Spleen (tissue), 11 donors: ENCODE data around the gene UCP3. TPM values are rescaled to one million over a fixed set of nuclear protein-coding genes. Genes with fewer than 3 reads are reported as not detected.

Experiments used
- DNase-seq: peaks from one replicate; pipeline ENCODE4 v3.0.0-alpha.2; 2020
- H3K27ac ChIP-seq, 8 donors: fragments of 200-600 bp; sonication (generic) in 7 of 8; 1 replicate in 4 of 8; 2 replicates in 4 of 8; pipeline versions ENCODE4 v1.5.0 to v1.8.0; 2016 to 2021; ENCODE audit warnings: inconsistent platforms in 4 of 8, mild to moderate bottlenecking in 4 of 8, moderate library complexity in 1 of 8
- H3K27me3 ChIP-seq, 7 donors: fragments of 200-600 bp; sonication (generic) in 6 of 7; replicated peaks in 1 of 7; 1 replicate in 4 of 7; 2 replicates in 3 of 7; pipeline versions ENCODE4 v1.5.0 to v1.8.0; 2016 to 2021; ENCODE audit warnings: inconsistent platforms in 3 of 7, mild to moderate bottlenecking in 1 of 7
- H3K36me3 ChIP-seq, 6 donors: fragments of 200-600 bp; sonication (generic) in 5 of 6; 1 replicate in 4 of 6; 2 replicates in 2 of 6; pipeline versions ENCODE4 v1.5.0 to v1.8.0; 2016 to 2021; ENCODE audit warnings: inconsistent platforms in 2 of 6
- H3K4me1 ChIP-seq, 6 donors: fragments of 200-600 bp; sonication (generic) in 5 of 6; 1 replicate in 3 of 6; 2 replicates in 3 of 6; pipeline versions ENCODE4 v1.5.0 to v1.8.0; 2016 to 2021; ENCODE audit warnings: inconsistent platforms in 3 of 6
- H3K4me3 ChIP-seq, 8 donors: fragments of 200-600 bp; sonication (generic) in 7 of 8; 1 replicate in 4 of 8; 2 replicates in 4 of 8; pipeline versions ENCODE4 v1.5.0 to v1.8.0; 2016 to 2021; ENCODE audit warnings: inconsistent platforms in 4 of 8, mild to moderate bottlenecking in 4 of 8, moderate library complexity in 2 of 8
- H3K9me3 ChIP-seq, 8 donors: fragments of 200-600 bp; sonication (generic) in 7 of 8; 1 replicate in 4 of 8; 2 replicates in 4 of 8; pipeline versions ENCODE4 v1.5.0 to v1.8.0; 2016 to 2021; ENCODE audit warnings: inconsistent platforms in 4 of 8
- CTCF ChIP-seq, 11 experiments: fragments of 200-600 bp in 7 of 11; fragments of 450-650 bp in 4 of 11; sonication (generic) in 4 of 11; IDR thresholded peaks in 8 of 11; conservative IDR thresholded peaks in 3 of 11; 1 replicate in 7 of 11; 2 replicates in 4 of 11; pipeline versions ENCODE4 v1.4.0 to v1.8.0; 2016 to 2021; ENCODE audit warnings: antibody characterized with exemption in 11 of 11, inconsistent platforms in 4 of 11, mild to moderate bottlenecking in 1 of 11
- POLR2A ChIP-seq, 3 donors: fragments of 450-650 bp; IDR thresholded peaks; one replicate each; pipeline ENCODE4 v1.5.1; 2017; ENCODE audit warnings: antibody characterized with exemption in 3 of 3, mild to moderate bottlenecking in 1 of 3
- POLR2AphosphoS5 ChIP-seq, 3 donors: sonication (generic); formaldehyde crosslinking; IDR thresholded peaks; one replicate each; pipeline ENCODE4 v1.5.1; 2017; ENCODE audit warnings: antibody characterized with exemption in 3 of 3
- WGBS, 5 donors: extraction: QIAGEN DNeasy Blood & Tissue Kit in 3 of 5; methylation state at CpG; one replicate each; pipeline versions ENCODE4 v1.1.5 to v1.1.7; 2013 to 2018; 5-methylcytosine and 5-hydroxymethylcytosine counted together
- intact Hi-C: fragments of 100-400 bp; cut with DNase I; formaldehyde crosslinking; loops from one replicate; pipeline ENCODE4 v1.15.0; 2023; ENCODE audit warnings: low total_unique reads
- polyA plus RNA-seq, 3 donors: library from polyadenylated mRNA; stranded (reverse); fragments of 200-250 nt; gene quantifications; one replicate each; pipeline ENCODE4 v1.2.1, GENCODE V29; 2013
- total RNA-seq, 7 donors: library from RNA; depleted of rRNA in 3 of 7; stranded (reverse); fragments of >200 nt in 3 of 7; fragmentation: NEBNext Ultra II Directional in 4 of 7; extraction: Animal tissue kit (Norgen Biotek cat#: 25700) in 4 of 7; gene quantifications; one replicate each; pipeline versions ENCODE4 v1.1.0 to v1.2.1, GENCODE V29; 2016 to 2021
- donor health status: healthy with polysubstance abuse.
- donor health status: DM: no; HTN: no; CAD: no; lungs with moderate emphysema.
- donor health status: DM: no; HTN: no; CAD: no.
- donor health status: Bipolar disorder and iron deficiency.
- donor health status: healthy.
- donor health status: DM: no; HTN: no; CAD: no.
- donor health status: DM: yes; HTN: yes; CAD: no.

The UCP3 gene
- total and polyA plus RNA-seq, 10 donors = 0.68 to 7.1 (median 4.2) TPM

DNA sequence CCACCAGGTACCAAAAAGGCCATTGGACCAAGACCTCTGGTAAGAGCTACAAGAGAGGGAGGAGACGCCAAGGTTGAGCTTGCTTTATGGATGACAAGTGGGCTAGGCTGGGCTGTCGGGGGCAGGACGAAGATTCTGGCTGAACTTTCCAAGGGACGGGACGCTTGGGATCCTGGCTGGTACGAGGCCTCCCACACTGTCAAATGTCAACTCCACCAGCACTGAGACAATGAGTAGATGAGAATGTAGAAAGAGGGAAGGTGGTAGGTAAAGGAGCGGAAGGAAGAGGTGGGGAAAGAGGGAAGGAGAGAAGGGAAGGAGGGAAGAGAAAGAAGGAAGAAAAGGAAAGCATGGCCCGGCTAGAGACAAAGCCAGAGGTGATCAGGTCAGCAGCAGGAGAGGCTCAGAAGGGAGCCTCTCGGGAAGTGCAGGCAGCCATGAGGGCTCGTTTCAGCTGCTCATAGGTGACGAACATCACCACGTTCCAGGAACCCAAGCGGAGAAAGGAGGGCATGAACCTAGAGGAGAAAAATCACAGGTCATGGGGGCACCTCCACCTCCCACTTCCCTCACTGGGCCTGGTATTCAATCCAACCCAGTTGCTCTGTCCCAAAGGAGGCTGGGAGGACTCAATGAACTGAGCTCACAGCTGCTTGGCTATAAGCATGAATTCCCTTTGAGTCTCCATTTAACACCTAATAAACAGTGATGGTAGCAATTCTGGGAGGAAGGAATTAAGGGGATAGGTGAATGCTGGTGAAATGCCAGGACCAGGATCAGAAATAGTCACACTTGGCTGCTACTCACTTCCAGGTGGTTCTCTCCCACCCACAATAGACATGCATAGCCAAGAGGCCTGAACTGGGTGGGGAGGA, 34.0 kb downstream of the UCP3 start:
- no peak overlapping the region for H3K4me3 ChIP-seq
- no peaks in the 10 kb centered on the region for H3K27me3 ChIP-seq
- H3K4me1 ChIP-seq = peaks cover 39 to 100% (median 89%) of the 10 kb centered on the region in 6 donors
- peak; percentile 74 for DNase-seq
- intact Hi-C loops = no loop called here
- H3K27ac ChIP-seq = peak overlapping the region; percentile 4 to 97 (median 42)
- H3K36me3 ChIP-seq = peaks cover 0 to 70% (median 49%) of the 10 kb centered on the region in 6 donors
- no peaks in the 10 kb centered on the region for H3K9me3 ChIP-seq
- TF ChIP-seq CTCF (IDR thresholded peaks at IDR 0.05 in 8 of 11, conservative IDR thresholded peaks at IDR 0.05 in 3 of 11) (no peak), POLR2AphosphoS5 (IDR thresholded peaks at IDR 0.05) (no peak), POLR2A (IDR thresholded peaks at IDR 0.05) (no peak)
- WGBS, 5 donors = 83 to 93% (median 92%) methylated on average over 13 of the region's 13 CpGs

DNA sequence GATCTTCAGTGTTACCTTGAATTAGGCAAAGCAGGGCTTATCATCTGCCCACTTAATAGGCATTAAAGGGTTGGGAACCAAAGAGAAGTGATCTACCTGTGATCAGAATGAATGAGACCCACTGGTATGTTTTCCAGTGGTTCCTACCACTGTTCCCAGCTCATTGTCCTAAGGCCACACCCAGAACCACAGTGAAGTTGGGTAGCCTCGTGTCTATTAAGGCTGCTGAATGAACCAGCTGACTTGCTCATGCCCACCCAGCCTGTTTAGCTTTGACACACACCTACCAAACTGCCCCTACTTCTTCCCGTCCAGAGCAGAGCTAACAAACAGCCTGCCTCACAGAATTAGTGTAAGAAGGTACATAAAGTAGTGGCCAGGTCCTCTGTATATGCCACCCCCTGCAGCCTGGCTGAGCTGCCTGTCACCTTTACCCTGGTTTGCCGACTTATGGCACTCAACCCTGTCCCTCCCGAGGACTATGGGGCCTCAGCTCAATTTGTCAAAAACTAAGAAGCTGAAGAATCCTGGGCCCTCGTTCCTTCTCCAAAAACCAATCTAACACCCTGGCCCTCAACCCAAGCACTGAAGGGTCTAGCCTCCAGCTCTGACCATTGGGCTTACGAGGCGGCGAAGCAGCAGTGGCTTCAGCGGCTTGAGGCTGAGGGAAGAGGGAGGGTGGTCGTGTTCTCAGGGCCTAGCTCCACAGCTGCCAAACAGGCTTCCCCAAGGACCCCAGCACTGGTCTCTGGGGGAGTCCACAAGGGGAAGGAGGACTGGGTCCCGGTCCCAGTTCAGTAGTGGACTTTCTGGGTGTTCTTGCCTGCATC, 36.0 kb downstream of the UCP3 start:
- H3K27ac ChIP-seq = peak overlapping the region in 7 of 8 donors; percentile 36 to 97 (median 44)
- TF ChIP-seq CTCF (IDR thresholded peaks at IDR 0.05 in 8 of 11, conservative IDR thresholded peaks at IDR 0.05 in 3 of 11) = no peak
- peak in 1 of 3 donors; percentile 11 for TF ChIP-seq POLR2A (IDR thresholded peaks at IDR 0.05)
- TF ChIP-seq POLR2AphosphoS5 (IDR thresholded peaks at IDR 0.05) = peak; percentile 62 to 78 (median 78)

GRCh38 chr11:73972187-73972586, 36.7 kb downstream of the UCP3 start:
- H3K27me3 ChIP-seq = no peaks in the 10 kb centered on the region
- peak; percentile 58 for DNase-seq
- TF ChIP-seq POLR2A (IDR thresholded peaks at IDR 0.05) (no peak), CTCF (IDR thresholded peaks at IDR 0.05 in 8 of 11, conservative IDR thresholded peaks at IDR 0.05 in 3 of 11) (no peak), POLR2AphosphoS5 (IDR thresholded peaks at IDR 0.05) (peak in 2 of 3 donors; percentile 28 to 77)
- peaks cover 0 to 44% (median 31%) of the 10 kb centered on the region in 6 donors for H3K36me3 ChIP-seq
- H3K9me3 ChIP-seq = no peaks in the 10 kb centered on the region
- WGBS, 5 donors = 72 to 100% (median 81%) methylated on average over 1 of the region's 1 CpG
- H3K4me3 ChIP-seq = no peak overlapping the region
- intact Hi-C loops = no loop called here
- H3K4me1 ChIP-seq = peaks cover 20 to 95% (median 71%) of the 10 kb centered on the region in 6 donors
- H3K27ac ChIP-seq = peak overlapping the region in 5 of 8 donors; percentile 36 to 97 (median 55)

More for the DNA sequence above, 36.0 kb downstream of the UCP3 start:
- Histone ChIP-seq H3K4me1 (peaks cover 20 to 100% (median 77%) of the 10 kb centered on the region in 6 donors), H3K9me3 (no peaks in the 10 kb centered on the region), H3K4me3 (no peak overlapping the region), H3K27me3 (no peaks in the 10 kb centered on the region), H3K36me3 (peaks cover 0 to 51% (median 38%) of the 10 kb centered on the region in 6 donors)
- whole genome bisulfite sequencing, 5 donors = 81 to 91% (median 86%) methylated on average over 11 of the region's 11 CpGs
- intact Hi-C loops = no loop called here
- peak; percentile 74 for DNase-seq
